ENCODE data around the gene HOXD9. TPM values are rescaled to one million over a fixed set of nuclear protein-coding genes. Genes with fewer than 3 reads are reported as not detected.

The HOXD9 gene
- total RNA-seq, 1 experiment from 2014 or later, result not detected

DNA sequence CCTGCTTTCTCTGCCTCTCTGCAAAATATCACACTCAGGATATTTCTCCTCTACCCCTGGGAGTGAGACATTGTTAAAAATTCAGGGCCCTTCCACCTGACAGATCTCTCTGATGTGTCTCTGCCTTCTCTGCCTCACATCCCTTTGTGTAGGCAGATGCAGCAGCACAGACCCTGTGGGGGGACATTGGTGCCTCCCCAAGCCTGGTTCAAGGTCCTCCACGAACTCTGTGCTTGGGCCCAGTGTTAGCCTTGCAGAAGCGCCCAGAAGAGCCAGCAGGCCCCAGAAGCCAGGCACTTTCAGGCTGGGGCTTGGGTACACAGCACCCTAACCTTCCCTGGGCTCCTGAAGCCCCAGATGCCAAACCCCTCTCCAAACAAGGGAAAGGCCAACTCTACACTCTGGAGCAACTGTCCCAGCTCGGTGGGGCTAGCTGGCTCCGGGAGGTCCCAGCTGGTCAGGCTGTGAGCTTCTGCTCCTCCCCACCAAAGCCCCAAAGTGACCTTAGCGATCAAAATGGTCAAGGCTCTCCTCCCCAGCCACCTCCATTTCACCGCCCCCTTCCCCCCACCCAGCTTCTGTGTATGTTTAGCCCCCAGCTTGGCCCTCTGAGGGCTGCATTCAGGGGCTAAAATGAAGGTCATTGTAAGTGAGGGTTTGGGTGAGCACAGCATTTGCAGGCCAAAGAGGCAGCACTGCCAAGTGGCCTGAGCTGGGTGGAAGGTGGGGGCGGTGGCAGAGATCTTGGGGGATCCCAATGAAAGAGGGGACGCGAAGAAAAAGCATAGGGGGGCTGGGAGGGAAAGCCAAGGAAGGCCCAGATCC is 2.6 kb downstream of the HOXD9 start:
- H3K4me1 Mint-ChIP-seq, result peaks cover 21% of the 10 kb centered on the region
- ATAC-seq, result no peak
- DNase-seq (ENCODE audit: low spot score), result no peak
- no peak overlapping the region for H3K4me3 Mint-ChIP-seq
- TF ChIP-seq, protein P1, sequence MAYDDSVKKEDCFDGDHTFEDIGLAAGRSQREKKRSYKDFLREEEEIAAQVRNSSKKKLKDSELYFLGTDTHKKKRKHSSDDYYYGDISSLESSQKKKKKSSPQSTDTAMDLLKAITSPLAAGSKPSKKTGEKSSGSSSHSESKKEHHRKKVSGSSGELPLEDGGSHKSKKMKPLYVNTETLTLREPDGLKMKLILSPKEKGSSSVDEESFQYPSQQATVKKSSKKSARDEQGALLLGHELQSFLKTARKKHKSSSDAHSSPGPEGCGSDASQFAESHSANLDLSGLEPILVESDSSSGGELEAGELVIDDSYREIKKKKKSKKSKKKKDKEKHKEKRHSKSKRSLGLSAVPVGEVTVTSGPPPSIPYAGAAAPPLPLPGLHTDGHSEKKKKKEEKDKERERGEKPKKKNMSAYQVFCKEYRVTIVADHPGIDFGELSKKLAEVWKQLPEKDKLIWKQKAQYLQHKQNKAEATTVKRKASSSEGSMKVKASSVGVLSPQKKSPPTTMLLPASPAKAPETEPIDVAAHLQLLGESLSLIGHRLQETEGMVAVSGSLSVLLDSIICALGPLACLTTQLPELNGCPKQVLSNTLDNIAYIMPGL (CRISPR knock-in tag; IDR thresholded peaks at IDR 0.05), result no peak
- TF ChIP-seq TP53 (CRISPR knock-in tag; IDR thresholded peaks at IDR 0.05) (no peak), ZNF416 (CRISPR knock-in tag; IDR thresholded peaks at IDR 0.05) (no peak)
- TF ChIP-seq, protein P2, sequence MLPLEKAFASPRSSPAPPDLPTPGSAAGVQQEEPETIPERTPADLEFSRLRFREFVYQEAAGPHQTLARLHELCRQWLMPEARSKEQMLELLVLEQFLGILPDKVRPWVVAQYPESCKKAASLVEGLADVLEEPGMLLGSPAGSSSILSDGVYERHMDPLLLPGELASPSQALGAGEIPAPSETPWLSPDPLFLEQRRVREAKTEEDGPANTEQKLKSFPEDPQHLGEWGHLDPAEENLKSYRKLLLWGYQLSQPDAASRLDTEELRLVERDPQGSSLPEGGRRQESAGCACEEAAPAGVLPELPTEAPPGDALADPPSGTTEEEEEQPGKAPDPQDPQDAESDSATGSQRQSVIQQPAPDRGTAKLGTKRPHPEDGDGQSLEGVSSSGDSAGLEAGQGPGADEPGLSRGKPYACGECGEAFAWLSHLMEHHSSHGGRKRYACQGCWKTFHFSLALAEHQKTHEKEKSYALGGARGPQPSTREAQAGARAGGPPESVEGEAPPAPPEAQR (CRISPR knock-in tag; IDR thresholded peaks at IDR 0.05), result no peak
- H3K36me3 Mint-ChIP-seq, result peaks cover 2% of the 10 kb centered on the region; the same call in 1 of the 2 replicates
- H3K27me3 Mint-ChIP-seq (ENCODE audit: low read depth), result peaks cover 98% of the 10 kb centered on the region
- H3K9me3 Mint-ChIP-seq, result no peaks in the 10 kb centered on the region
- H3K27ac Mint-ChIP-seq, result no peak overlapping the region
- POLR2A ChIA-PET, result interaction anchor here (0.7 kb wide), 1 partner anchor 512 kb away, joined by 6 read pairs; no protein-coding TSS in a partner anchor
- CTCF ChIA-PET, result interaction anchor here (0.6 to 2.1 kb wide), 4 partner anchors 15 to 522 kb away, joined by 3 to 14 read pairs (median 4); no protein-coding TSS in a partner anchor

DNA sequence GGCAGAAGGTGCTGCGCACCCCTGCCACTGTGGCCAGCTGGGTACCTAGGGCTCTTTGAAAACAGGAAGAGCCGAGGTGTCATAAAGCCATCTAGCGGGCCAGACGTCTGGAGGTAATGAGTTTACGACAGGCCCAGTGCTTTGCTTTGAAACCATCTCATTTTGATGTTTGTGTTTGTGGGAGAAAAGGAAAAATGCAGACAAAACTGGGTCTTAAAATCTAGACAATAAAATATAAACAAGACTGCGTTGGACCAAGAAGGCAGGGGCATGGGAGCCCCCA is 3.2 kb downstream of the HOXD9 start:
- Mint-ChIP-seq H3K27ac (no peak overlapping the region), H3K9me3 (no peaks in the 10 kb centered on the region), H3K27me3 (ENCODE audit: low read depth) (peaks cover 98% of the 10 kb centered on the region), H3K4me3 (no peak overlapping the region), H3K36me3 (peaks cover 2% of the 10 kb centered on the region; the same call in 1 of the 2 replicates), H3K4me1 (peaks cover 21% of the 10 kb centered on the region)
- DNase-seq (ENCODE audit: low spot score), result no peak
- ChIA-PET CTCF (interaction anchor here (0.6 to 2.1 kb wide), 5 partner anchors 14 to 522 kb away, joined by 3 to 14 read pairs (median 4); no protein-coding TSS in a partner anchor), POLR2A (interaction anchor here (0.7 kb wide), 1 partner anchor 512 kb away, joined by 6 read pairs; no protein-coding TSS in a partner anchor)
- TF ChIP-seq NR2C2 (CRISPR knock-in tag; IDR thresholded peaks at IDR 0.05) (no peak), ZNF317 (CRISPR knock-in tag; IDR thresholded peaks at IDR 0.05; ENCODE audit: borderline replicate concordance, low read depth) (no peak), ZNF121 (CRISPR knock-in tag; IDR thresholded peaks at IDR 0.05) (no peak), OVOL2 (CRISPR knock-in tag; IDR thresholded peaks at IDR 0.05; ENCODE audit: borderline replicate concordance) (no peak), NR1H2 (CRISPR knock-in tag; IDR thresholded peaks at IDR 0.05) (no peak), ZNF396 (CRISPR knock-in tag; IDR thresholded peaks at IDR 0.05; ENCODE audit: borderline replicate concordance) (no peak), HMGA2 (CRISPR knock-in tag; IDR thresholded peaks at IDR 0.05) (no peak), JAZF1 (CRISPR knock-in tag; IDR thresholded peaks at IDR 0.05) (no peak)
- TF ChIP-seq, protein P3, sequence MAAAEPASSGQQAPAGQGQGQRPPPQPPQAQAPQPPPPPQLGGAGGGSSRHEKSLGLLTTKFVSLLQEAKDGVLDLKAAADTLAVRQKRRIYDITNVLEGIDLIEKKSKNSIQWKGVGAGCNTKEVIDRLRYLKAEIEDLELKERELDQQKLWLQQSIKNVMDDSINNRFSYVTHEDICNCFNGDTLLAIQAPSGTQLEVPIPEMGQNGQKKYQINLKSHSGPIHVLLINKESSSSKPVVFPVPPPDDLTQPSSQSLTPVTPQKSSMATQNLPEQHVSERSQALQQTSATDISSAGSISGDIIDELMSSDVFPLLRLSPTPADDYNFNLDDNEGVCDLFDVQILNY (CRISPR knock-in tag; IDR thresholded peaks at IDR 0.05), result no peak
- TF ChIP-seq, protein P4, sequence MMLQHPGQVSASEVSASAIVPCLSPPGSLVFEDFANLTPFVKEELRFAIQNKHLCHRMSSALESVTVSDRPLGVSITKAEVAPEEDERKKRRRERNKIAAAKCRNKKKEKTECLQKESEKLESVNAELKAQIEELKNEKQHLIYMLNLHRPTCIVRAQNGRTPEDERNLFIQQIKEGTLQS (CRISPR knock-in tag; conservative IDR thresholded peaks at IDR 0.05), result no peak
- TF ChIP-seq, protein P5, sequence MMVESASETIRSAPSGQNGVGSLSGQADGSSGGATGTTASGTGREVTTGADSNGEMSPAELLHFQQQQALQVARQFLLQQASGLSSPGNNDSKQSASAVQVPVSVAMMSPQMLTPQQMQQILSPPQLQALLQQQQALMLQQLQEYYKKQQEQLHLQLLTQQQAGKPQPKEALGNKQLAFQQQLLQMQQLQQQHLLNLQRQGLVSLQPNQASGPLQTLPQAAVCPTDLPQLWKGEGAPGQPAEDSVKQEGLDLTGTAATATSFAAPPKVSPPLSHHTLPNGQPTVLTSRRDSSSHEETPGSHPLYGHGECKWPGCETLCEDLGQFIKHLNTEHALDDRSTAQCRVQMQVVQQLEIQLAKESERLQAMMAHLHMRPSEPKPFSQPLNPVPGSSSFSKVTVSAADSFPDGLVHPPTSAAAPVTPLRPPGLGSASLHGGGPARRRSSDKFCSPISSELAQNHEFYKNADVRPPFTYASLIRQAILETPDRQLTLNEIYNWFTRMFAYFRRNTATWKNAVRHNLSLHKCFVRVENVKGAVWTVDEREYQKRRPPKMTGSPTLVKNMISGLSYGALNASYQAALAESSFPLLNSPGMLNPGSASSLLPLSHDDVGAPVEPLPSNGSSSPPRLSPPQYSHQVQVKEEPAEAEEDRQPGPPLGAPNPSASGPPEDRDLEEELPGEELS (CRISPR knock-in tag; IDR thresholded peaks at IDR 0.05), result no peak
- TF ChIP-seq, protein P6, sequence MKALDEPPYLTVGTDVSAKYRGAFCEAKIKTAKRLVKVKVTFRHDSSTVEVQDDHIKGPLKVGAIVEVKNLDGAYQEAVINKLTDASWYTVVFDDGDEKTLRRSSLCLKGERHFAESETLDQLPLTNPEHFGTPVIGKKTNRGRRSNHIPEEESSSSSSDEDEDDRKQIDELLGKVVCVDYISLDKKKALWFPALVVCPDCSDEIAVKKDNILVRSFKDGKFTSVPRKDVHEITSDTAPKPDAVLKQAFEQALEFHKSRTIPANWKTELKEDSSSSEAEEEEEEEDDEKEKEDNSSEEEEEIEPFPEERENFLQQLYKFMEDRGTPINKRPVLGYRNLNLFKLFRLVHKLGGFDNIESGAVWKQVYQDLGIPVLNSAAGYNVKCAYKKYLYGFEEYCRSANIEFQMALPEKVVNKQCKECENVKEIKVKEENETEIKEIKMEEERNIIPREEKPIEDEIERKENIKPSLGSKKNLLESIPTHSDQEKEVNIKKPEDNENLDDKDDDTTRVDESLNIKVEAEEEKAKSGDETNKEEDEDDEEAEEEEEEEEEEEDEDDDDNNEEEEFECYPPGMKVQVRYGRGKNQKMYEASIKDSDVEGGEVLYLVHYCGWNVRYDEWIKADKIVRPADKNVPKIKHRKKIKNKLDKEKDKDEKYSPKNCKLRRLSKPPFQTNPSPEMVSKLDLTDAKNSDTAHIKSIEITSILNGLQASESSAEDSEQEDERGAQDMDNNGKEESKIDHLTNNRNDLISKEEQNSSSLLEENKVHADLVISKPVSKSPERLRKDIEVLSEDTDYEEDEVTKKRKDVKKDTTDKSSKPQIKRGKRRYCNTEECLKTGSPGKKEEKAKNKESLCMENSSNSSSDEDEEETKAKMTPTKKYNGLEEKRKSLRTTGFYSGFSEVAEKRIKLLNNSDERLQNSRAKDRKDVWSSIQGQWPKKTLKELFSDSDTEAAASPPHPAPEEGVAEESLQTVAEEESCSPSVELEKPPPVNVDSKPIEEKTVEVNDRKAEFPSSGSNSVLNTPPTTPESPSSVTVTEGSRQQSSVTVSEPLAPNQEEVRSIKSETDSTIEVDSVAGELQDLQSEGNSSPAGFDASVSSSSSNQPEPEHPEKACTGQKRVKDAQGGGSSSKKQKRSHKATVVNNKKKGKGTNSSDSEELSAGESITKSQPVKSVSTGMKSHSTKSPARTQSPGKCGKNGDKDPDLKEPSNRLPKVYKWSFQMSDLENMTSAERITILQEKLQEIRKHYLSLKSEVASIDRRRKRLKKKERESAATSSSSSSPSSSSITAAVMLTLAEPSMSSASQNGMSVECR (CRISPR knock-in tag; IDR thresholded peaks at IDR 0.05; ENCODE audit: borderline replicate concordance), result no peak
- TF ChIP-seq, protein P7, sequence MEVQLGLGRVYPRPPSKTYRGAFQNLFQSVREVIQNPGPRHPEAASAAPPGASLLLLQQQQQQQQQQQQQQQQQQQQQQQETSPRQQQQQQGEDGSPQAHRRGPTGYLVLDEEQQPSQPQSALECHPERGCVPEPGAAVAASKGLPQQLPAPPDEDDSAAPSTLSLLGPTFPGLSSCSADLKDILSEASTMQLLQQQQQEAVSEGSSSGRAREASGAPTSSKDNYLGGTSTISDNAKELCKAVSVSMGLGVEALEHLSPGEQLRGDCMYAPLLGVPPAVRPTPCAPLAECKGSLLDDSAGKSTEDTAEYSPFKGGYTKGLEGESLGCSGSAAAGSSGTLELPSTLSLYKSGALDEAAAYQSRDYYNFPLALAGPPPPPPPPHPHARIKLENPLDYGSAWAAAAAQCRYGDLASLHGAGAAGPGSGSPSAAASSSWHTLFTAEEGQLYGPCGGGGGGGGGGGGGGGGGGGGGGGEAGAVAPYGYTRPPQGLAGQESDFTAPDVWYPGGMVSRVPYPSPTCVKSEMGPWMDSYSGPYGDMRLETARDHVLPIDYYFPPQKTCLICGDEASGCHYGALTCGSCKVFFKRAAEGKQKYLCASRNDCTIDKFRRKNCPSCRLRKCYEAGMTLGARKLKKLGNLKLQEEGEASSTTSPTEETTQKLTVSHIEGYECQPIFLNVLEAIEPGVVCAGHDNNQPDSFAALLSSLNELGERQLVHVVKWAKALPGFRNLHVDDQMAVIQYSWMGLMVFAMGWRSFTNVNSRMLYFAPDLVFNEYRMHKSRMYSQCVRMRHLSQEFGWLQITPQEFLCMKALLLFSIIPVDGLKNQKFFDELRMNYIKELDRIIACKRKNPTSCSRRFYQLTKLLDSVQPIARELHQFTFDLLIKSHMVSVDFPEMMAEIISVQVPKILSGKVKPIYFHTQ (CRISPR knock-in tag; IDR thresholded peaks at IDR 0.05), result no peak
- TF ChIP-seq, protein P8, sequence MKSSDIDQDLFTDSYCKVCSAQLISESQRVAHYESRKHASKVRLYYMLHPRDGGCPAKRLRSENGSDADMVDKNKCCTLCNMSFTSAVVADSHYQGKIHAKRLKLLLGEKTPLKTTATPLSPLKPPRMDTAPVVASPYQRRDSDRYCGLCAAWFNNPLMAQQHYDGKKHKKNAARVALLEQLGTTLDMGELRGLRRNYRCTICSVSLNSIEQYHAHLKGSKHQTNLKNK (CRISPR knock-in tag; IDR thresholded peaks at IDR 0.05), result no peak
- no peak for ATAC-seq

Measured in WTC11 (cell line).